Measurements from ENCODE around the gene GRIK4. TPM values are rescaled to one million over a fixed set of nuclear protein-coding genes. Genes with fewer than 3 reads are reported as not detected.

The GRIK4 gene
- total RNA-seq, 1 donor from 2014 or later = 0.36 TPM

DNA sequence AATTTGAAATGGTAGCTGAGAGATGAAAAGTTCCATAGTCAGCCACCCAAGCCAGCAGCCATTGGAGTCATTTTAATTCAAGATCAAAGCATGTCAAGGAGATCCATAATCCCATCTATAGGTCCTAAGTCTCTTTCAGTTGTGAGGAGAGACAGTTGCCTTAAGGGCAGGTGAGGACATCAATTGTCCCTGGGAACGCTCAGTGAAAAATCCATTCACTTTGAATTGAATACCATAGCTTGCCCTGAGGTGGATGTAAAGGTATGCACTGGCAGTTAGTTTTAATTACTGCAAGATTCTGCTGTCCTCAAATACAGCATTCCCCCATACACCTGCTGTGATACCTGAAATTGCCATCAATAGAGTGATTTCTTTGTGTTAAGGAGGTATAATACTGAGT lies 487.0 kb downstream of the GRIK4 start:
- Histone ChIP-seq H3K27ac (no peak overlapping the region), H4K20me1 (ENCODE audit: low read depth) (no peaks in the 10 kb centered on the region), H3K27me3 (no peaks in the 10 kb centered on the region), H3K4me3 (no peak overlapping the region), H3K9ac (no peak overlapping the region), H3K4me2 (no peak overlapping the region), H3K79me2 (ENCODE audit: low read depth) (no peaks in the 10 kb centered on the region), H3K36me3 (no peaks in the 10 kb centered on the region), H3F3A (ENCODE audit: low read depth) (no peaks in the 10 kb centered on the region), H3K4me1 (no peaks in the 10 kb centered on the region), H3K9me3 (ENCODE audit: low read depth) (no peaks in the 10 kb centered on the region), H2AFZ (replicated peaks) (no peak overlapping the region)
- Mint-ChIP-seq H3K9me3 (no peaks in the 10 kb centered on the region), H3K36me3 (no peaks in the 10 kb centered on the region), H3K27me3 (ENCODE audit: insufficient read depth, low read depth) (peaks cover 2% of the 10 kb centered on the region), H3K4me1 (peaks cover 16% of the 10 kb centered on the region), H3K4me3 (no peak overlapping the region), H3K27ac (no peak overlapping the region)
- no peak for DNase-seq (ENCODE audit: low spot score)
- TF ChIP-seq EZH2 (IDR thresholded peaks at IDR 0.05) (no peak), EZH2phosphoT487 (IDR thresholded peaks at IDR 0.05) (no peak)
- TF ChIP-seq, protein P1, sequence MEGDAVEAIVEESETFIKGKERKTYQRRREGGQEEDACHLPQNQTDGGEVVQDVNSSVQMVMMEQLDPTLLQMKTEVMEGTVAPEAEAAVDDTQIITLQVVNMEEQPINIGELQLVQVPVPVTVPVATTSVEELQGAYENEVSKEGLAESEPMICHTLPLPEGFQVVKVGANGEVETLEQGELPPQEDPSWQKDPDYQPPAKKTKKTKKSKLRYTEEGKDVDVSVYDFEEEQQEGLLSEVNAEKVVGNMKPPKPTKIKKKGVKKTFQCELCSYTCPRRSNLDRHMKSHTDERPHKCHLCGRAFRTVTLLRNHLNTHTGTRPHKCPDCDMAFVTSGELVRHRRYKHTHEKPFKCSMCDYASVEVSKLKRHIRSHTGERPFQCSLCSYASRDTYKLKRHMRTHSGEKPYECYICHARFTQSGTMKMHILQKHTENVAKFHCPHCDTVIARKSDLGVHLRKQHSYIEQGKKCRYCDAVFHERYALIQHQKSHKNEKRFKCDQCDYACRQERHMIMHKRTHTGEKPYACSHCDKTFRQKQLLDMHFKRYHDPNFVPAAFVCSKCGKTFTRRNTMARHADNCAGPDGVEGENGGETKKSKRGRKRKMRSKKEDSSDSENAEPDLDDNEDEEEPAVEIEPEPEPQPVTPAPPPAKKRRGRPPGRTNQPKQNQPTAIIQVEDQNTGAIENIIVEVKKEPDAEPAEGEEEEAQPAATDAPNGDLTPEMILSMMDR (IDR thresholded peaks at IDR 0.05) = no peak

- Mint-ChIP-seq H3K4me3 (no peak overlapping the region), H3K36me3 (no peaks in the 10 kb centered on the region), H3K27me3 (ENCODE audit: insufficient read depth, low read depth) (peaks cover under 1% of the 10 kb centered on the region), H3K9me3 (no peaks in the 10 kb centered on the region), H3K4me1 (peaks cover 11% of the 10 kb centered on the region), H3K27ac (no peak overlapping the region)
- no peak overlapping the region for H3K4me2 ChIP-seq
- no peak for DNase-seq (ENCODE audit: low spot score)
- no peaks in the 10 kb centered on the region for H3K27me3 ChIP-seq
- no peak for TF ChIP-seq EZH2 (IDR thresholded peaks at IDR 0.05)
- TF ChIP-seq, protein P1 (IDR thresholded peaks at IDR 0.05) = no peak
- no peak for TF ChIP-seq EZH2phosphoT487 (IDR thresholded peaks at IDR 0.05)
- H3K4me3 ChIP-seq = no peak overlapping the region
- H3K79me2 ChIP-seq (ENCODE audit: low read depth) = no peaks in the 10 kb centered on the region
- no peaks in the 10 kb centered on the region for H3K4me1 ChIP-seq
- H3F3A ChIP-seq (ENCODE audit: low read depth) = no peaks in the 10 kb centered on the region
- H3K9ac ChIP-seq = no peak overlapping the region
- H4K20me1 ChIP-seq (ENCODE audit: low read depth) = no peaks in the 10 kb centered on the region
- no peaks in the 10 kb centered on the region for H3K9me3 ChIP-seq (ENCODE audit: low read depth)
- H3K36me3 ChIP-seq = no peaks in the 10 kb centered on the region
- no peak overlapping the region for H2AFZ ChIP-seq (replicated peaks)
- H3K27ac ChIP-seq = no peak overlapping the region
Measured at GRCh38 chr11:121004206-121004840, 492.8 kb downstream of the GRIK4 start.

DNA sequence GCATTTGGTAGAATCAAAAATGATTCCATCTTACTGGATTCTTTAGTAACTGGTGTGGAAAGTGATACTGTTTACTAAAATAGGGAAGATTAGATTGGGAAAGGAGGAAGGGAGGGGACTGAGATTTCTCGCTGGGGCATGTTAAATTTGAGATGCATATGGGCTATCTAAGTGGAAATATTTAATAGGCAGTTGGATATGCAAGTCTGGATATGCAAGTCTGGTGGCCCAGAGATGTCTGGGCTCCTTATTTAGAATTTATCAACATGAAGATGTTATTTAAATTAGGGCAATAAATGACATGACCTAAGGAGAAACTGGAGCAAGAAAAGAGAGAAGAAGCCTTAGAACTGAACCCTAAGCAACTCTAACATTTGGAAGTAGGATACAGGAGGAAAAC lies 495.4 kb downstream of the GRIK4 start:
- no peaks in the 10 kb centered on the region for H3K27me3 Mint-ChIP-seq (ENCODE audit: insufficient read depth, low read depth)
- Histone ChIP-seq H3K27me3 (no peaks in the 10 kb centered on the region), H4K20me1 (ENCODE audit: low read depth) (no peaks in the 10 kb centered on the region), H3K4me2 (no peak overlapping the region), H3K9me3 (ENCODE audit: low read depth) (no peaks in the 10 kb centered on the region), H3K4me1 (no peaks in the 10 kb centered on the region), H3K27ac (no peak overlapping the region), H3F3A (ENCODE audit: low read depth) (no peaks in the 10 kb centered on the region), H3K9ac (no peak overlapping the region), H2AFZ (replicated peaks) (no peak overlapping the region), H3K36me3 (no peaks in the 10 kb centered on the region), H3K4me3 (no peak overlapping the region), H3K79me2 (ENCODE audit: low read depth) (no peaks in the 10 kb centered on the region)
- no peak overlapping the region for H3K4me3 Mint-ChIP-seq
- TF ChIP-seq, protein P1 (IDR thresholded peaks at IDR 0.05) = no peak
- no peak for TF ChIP-seq EZH2phosphoT487 (IDR thresholded peaks at IDR 0.05)
- no peak for TF ChIP-seq EZH2 (IDR thresholded peaks at IDR 0.05)
- H3K36me3 Mint-ChIP-seq = no peaks in the 10 kb centered on the region
- peaks cover 11% of the 10 kb centered on the region for H3K4me1 Mint-ChIP-seq
- no peak for DNase-seq (ENCODE audit: low spot score)
- H3K9me3 Mint-ChIP-seq = no peaks in the 10 kb centered on the region
- no peak overlapping the region for H3K27ac Mint-ChIP-seq
